Mesothelial cell of epicardium (in vitro differentiated cells): ENCODE data around the gene AUH. TPM values are rescaled to one million over a fixed set of nuclear protein-coding genes. Genes with fewer than 3 reads are reported as not detected.

Source experiments
- DNase-seq, 2 experiments: peaks; one replicate each; pipeline ENCODE4 v3.0.0; 2021; ENCODE audit warnings: low spot score in 2 of 2; ENCODE audit not compliant: unreplicated experiment in 2 of 2
- H3K27ac Mint-ChIP-seq: 2 replicates; pipeline ENCODE4 v1.8.0; 2021; ENCODE audit warnings: mixed read lengths
- H3K27me3 Mint-ChIP-seq: 2 replicates; pipeline ENCODE4 v1.8.0; 2021; ENCODE audit warnings: low read depth, mixed read lengths
- H3K36me3 Mint-ChIP-seq: 2 replicates; pipeline ENCODE4 v1.8.0; 2021; ENCODE audit warnings: mixed read lengths
- H3K4me1 Mint-ChIP-seq: 2 replicates; pipeline ENCODE4 v1.8.0; 2021; ENCODE audit warnings: mixed read lengths
- H3K4me3 Mint-ChIP-seq: 2 replicates; pipeline ENCODE4 v1.8.0; 2021; ENCODE audit warnings: mild to moderate bottlenecking, moderate library complexity, mixed read lengths
- H3K9me3 Mint-ChIP-seq: 2 replicates; pipeline ENCODE4 v1.8.0; 2021; ENCODE audit warnings: mixed read lengths
- total RNA-seq: library from RNA; stranded (reverse); gene quantifications from 3 replicates; pipeline ENCODE4 v1.2.1, GENCODE V29; 2021
- TF ChIP-seq, protein P1 (sequence below): fragments of 200-600 bp; sonication (generic); IDR thresholded peaks from one replicate; pipeline ENCODE4 v1.5.0; 2021; ENCODE audit warnings: antibody characterized with exemption; ENCODE audit not compliant: unreplicated experiment

Gene AUH
- total RNA-seq, 1 donor from 2014 or later: 24.8 TPM

DNA sequence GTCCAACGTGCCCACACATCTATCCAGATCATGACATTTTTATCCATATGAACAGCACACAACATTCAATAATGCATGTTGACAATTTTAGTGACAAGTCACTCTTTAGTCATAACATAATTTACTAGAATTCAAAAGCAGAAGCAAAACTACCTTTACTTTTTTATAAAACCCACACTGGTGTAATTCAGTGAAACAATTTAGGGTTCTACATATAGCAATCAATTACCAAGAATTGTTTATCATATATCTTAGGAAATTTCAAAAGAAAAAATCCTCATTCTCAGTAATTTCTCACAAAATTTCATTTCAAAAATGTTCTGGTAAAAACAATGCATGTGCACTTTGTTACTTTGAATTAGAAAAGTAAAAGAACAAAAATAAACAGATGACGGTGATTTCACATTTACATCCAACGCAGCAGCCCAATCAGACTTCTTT, 12.6 kb downstream of the AUH start:
- DNase-seq: no peak
- Mint-ChIP-seq H3K27me3 (no peaks in the 10 kb centered on the region), H3K27ac (no peak overlapping the region), H3K9me3 (no peaks in the 10 kb centered on the region), H3K36me3 (peaks cover 7% of the 10 kb centered on the region), H3K4me3 (no peak overlapping the region), H3K4me1 (no peaks in the 10 kb centered on the region)
- TF ChIP-seq, protein P1, sequence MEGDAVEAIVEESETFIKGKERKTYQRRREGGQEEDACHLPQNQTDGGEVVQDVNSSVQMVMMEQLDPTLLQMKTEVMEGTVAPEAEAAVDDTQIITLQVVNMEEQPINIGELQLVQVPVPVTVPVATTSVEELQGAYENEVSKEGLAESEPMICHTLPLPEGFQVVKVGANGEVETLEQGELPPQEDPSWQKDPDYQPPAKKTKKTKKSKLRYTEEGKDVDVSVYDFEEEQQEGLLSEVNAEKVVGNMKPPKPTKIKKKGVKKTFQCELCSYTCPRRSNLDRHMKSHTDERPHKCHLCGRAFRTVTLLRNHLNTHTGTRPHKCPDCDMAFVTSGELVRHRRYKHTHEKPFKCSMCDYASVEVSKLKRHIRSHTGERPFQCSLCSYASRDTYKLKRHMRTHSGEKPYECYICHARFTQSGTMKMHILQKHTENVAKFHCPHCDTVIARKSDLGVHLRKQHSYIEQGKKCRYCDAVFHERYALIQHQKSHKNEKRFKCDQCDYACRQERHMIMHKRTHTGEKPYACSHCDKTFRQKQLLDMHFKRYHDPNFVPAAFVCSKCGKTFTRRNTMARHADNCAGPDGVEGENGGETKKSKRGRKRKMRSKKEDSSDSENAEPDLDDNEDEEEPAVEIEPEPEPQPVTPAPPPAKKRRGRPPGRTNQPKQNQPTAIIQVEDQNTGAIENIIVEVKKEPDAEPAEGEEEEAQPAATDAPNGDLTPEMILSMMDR: no peak

GRCh38 chr9:91348191-91348807, 13.4 kb downstream of the AUH start:
- peaks cover 10% of the 10 kb centered on the region for H3K36me3 Mint-ChIP-seq

GRCh38 chr9:91347377-91347776, 14.3 kb downstream of the AUH start:
- Mint-ChIP-seq H3K27me3 (no peaks in the 10 kb centered on the region), H3K27ac (no peak overlapping the region), H3K36me3 (peaks cover 15% of the 10 kb centered on the region), H3K4me1 (no peaks in the 10 kb centered on the region), H3K4me3 (no peak overlapping the region), H3K9me3 (peaks cover 6% of the 10 kb centered on the region)
- TF ChIP-seq, protein P1: no peak
- DNase-seq: no peak

More at GRCh38 chr9:91348191-91348807, 13.4 kb downstream of the AUH start:
- H3K4me3 Mint-ChIP-seq: no peak overlapping the region
- no peaks in the 10 kb centered on the region for H3K27me3 Mint-ChIP-seq
- H3K9me3 Mint-ChIP-seq: no peaks in the 10 kb centered on the region
- no peak for DNase-seq
- H3K27ac Mint-ChIP-seq: no peak overlapping the region
- H3K4me1 Mint-ChIP-seq: no peaks in the 10 kb centered on the region
- TF ChIP-seq, protein P1: no peak

DNA sequence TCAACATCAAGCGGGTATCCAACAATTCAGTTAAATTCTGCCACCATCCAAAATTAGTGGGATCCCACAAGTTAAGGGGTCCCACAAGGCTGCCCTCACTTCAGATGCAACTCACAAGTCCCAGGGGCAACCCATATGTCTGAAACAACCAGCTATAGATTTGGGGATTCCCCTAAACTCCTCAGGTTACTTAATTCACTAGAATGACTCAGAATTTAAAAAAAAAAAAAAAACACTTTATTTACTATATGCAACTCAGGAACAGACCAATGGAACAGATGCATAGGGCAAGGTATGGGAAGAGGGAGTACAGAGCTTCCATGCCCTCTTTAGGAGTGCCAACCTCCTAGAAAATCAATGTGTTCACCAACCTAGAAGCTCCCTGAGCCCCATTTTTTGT, 15.1 kb downstream of the AUH start:
- Mint-ChIP-seq H3K9me3 (peaks cover 6% of the 10 kb centered on the region), H3K4me3 (no peak overlapping the region), H3K36me3 (peaks cover 23% of the 10 kb centered on the region), H3K27ac (no peak overlapping the region), H3K4me1 (no peaks in the 10 kb centered on the region), H3K27me3 (no peaks in the 10 kb centered on the region)
- no peak for DNase-seq
- TF ChIP-seq, protein P1: no peak

- Mint-ChIP-seq H3K4me1 (no peaks in the 10 kb centered on the region), H3K36me3 (peaks cover 29% of the 10 kb centered on the region), H3K27ac (no peak overlapping the region), H3K9me3 (peaks cover 6% of the 10 kb centered on the region), H3K27me3 (no peaks in the 10 kb centered on the region), H3K4me3 (no peak overlapping the region)
- TF ChIP-seq, protein P1: no peak
- DNase-seq: no peak
These were observed 15.7 kb downstream of the AUH start for GRCh38 chr9:91345978-91346377.
